Uterus (tissue), 2 donors: ENCODE measurements around the gene MTMR6.

ENCODE experiments used
- CTCF ChIP-seq, 4 experiments: fragments of 200-600 bp in 2 of 4; fragments of 450-650 bp in 2 of 4; sonication (generic) in 2 of 4; IDR thresholded peaks; one replicate each; pipeline ENCODE4 v1.5.1; 2016 to 2019; ENCODE audit warnings: antibody characterized with exemption in 4 of 4, mild to moderate bottlenecking in 2 of 4, moderate library complexity in 1 of 4
- POLR2A ChIP-seq, 2 donors: fragments of 450-650 bp; IDR thresholded peaks; one replicate each; pipeline ENCODE4 v1.6.1; 2016; ENCODE audit warnings: antibody characterized with exemption in 2 of 2, mild to moderate bottlenecking in 1 of 2, moderate library complexity in 1 of 2

- TF ChIP-seq CTCF (IDR thresholded peaks at IDR 0.05) (no peak), POLR2A (IDR thresholded peaks at IDR 0.05) (no peak)
These were observed 88.6 kb downstream of the MTMR6 start for GRCh38 chr13:25198647-25199046.
